Progenitor cell of endocrine pancreas (in vitro differentiated cells): ENCODE measurements around the gene METTL8. TPM values are rescaled to one million over a fixed set of nuclear protein-coding genes. Genes with fewer than 3 reads are reported as not detected.

Experiments
- DNase-seq: peaks from one replicate; pipeline ENCODE4 v3.0.0; 2021; ENCODE audit warnings: low spot score; ENCODE audit not compliant: unreplicated experiment
- H3K27ac Mint-ChIP-seq: 2 replicates; pipeline ENCODE4 v1.8.0; 2021; ENCODE audit warnings: mild to moderate bottlenecking, moderate library complexity, mixed read lengths
- H3K27me3 Mint-ChIP-seq: 2 replicates; pipeline ENCODE4 v1.8.0; 2021; ENCODE audit warnings: mixed read lengths
- H3K36me3 Mint-ChIP-seq: 2 replicates; pipeline ENCODE4 v1.8.0; 2022; ENCODE audit warnings: mixed read lengths; ENCODE audit not compliant: insufficient read depth
- H3K4me1 Mint-ChIP-seq: 2 replicates; pipeline ENCODE4 v1.8.0; 2021; ENCODE audit warnings: low read depth, mixed read lengths
- H3K4me3 Mint-ChIP-seq: 2 replicates; pipeline ENCODE4 v1.8.0; 2021; ENCODE audit warnings: low read depth, mild to moderate bottlenecking, moderate library complexity, mixed read lengths
- H3K9me3 Mint-ChIP-seq: 2 replicates; pipeline ENCODE4 v1.8.0; 2021; ENCODE audit warnings: low read depth, mixed read lengths
- CTCF ChIP-seq: fragments of 200-600 bp; sonication (generic); IDR thresholded peaks from one replicate; pipeline ENCODE4 v1.5.0; 2021; ENCODE audit warnings: antibody characterized with exemption, mild to moderate bottlenecking; ENCODE audit not compliant: unreplicated experiment
- total RNA-seq: library from RNA; stranded (reverse); gene quantifications from 2 replicates; pipeline ENCODE4 v1.2.1, GENCODE V29; 2021

The METTL8 gene
- total RNA-seq, 1 donor from 2014 or later: 26.9 TPM

GRCh38 chr2:171294608-171295007 lies 139.2 kb downstream of the METTL8 start:
- no peaks in the 10 kb centered on the region for H3K27me3 Mint-ChIP-seq
- H3K9me3 Mint-ChIP-seq: no peaks in the 10 kb centered on the region
- H3K27ac Mint-ChIP-seq: no peak overlapping the region
- no peaks in the 10 kb centered on the region for H3K36me3 Mint-ChIP-seq
- no peaks in the 10 kb centered on the region for H3K4me1 Mint-ChIP-seq
- no peak for TF ChIP-seq CTCF
- DNase-seq: no peak
- no peak overlapping the region for H3K4me3 Mint-ChIP-seq

DNA sequence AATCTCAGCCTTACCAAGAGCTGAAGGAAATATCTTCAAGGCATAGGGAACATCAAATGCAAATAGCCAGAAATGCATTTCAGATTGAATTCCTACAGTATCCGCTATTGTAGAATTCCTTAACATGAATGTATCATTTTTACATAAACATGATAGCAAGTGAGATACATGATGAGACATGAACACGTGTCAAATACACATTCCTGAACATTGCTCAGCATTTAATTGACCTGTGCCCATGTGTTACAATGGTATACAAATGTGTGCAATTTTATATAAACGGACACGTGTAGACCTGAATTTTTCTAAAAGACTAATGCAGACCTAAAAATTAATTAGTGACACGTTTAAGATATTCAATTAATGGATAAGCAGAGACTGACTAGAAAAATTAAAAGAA lies 140.1 kb downstream of the METTL8 start:
- no peak for DNase-seq
- Mint-ChIP-seq H3K4me3 (no peak overlapping the region), H3K9me3 (no peaks in the 10 kb centered on the region), H3K4me1 (no peaks in the 10 kb centered on the region), H3K27ac (no peak overlapping the region), H3K36me3 (no peaks in the 10 kb centered on the region), H3K27me3 (no peaks in the 10 kb centered on the region)
- no peak for TF ChIP-seq CTCF

DNA sequence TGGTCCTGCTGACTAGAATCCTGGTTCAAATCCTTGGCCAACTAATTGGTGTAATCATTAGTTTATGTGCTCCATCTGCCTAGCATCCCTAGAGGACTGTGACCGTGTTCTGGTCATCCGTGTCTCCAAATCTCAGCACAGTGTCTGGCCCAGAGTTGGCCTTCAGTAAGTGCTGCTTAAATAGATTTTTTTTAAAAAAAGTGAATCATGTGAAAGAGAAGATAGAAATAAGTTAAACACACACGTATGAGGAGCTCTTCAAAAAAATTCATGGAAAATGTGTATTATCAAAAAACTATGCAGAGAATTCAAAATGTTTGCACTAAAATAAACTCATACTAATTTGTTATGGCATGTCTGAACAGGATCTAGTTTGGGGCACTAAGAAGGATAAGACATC lies 143.8 kb downstream of the METTL8 start:
- TF ChIP-seq CTCF: no peak
- H3K4me1 Mint-ChIP-seq: peaks cover 3% of the 10 kb centered on the region
- DNase-seq: no peak
- no peak overlapping the region for H3K4me3 Mint-ChIP-seq
- H3K27ac Mint-ChIP-seq: no peak overlapping the region
- H3K36me3 Mint-ChIP-seq: no peaks in the 10 kb centered on the region
- no peaks in the 10 kb centered on the region for H3K9me3 Mint-ChIP-seq
- H3K27me3 Mint-ChIP-seq: no peaks in the 10 kb centered on the region

GRCh38 chr2:171289316-171289715 lies 144.5 kb downstream of the METTL8 start:
- H3K27ac Mint-ChIP-seq: no peak overlapping the region

DNA sequence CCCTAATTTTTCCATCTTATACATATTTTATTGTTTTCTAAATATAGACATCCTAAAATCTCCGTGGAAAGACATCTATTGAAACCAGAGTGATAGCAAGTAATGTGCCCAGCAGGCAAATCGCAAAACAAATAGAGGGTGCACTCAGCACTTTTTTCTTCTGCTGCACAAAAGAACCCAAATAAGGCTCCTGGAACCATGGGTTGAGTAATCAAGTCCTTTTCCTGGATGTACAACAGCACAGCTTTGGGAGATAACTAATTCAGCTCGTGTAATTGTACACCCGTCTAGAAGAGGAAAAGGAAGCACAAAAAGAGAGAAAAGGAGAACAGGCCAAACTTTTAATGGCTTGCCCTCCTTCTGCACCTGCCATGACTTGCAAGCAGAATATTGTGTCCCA lies 146.2 kb downstream of the METTL8 start:
- no peak overlapping the region for H3K27ac Mint-ChIP-seq
- H3K4me3 Mint-ChIP-seq: no peak overlapping the region
- TF ChIP-seq CTCF: no peak
- H3K9me3 Mint-ChIP-seq: no peaks in the 10 kb centered on the region
- H3K4me1 Mint-ChIP-seq: peaks cover 3% of the 10 kb centered on the region
- no peaks in the 10 kb centered on the region for H3K27me3 Mint-ChIP-seq
- DNase-seq: no peak
- no peaks in the 10 kb centered on the region for H3K36me3 Mint-ChIP-seq

More at GRCh38 chr2:171289316-171289715, 144.5 kb downstream of the METTL8 start:
- Mint-ChIP-seq H3K9me3 (no peaks in the 10 kb centered on the region), H3K27me3 (no peaks in the 10 kb centered on the region), H3K4me1 (peaks cover 3% of the 10 kb centered on the region), H3K4me3 (no peak overlapping the region), H3K36me3 (no peaks in the 10 kb centered on the region)
- no peak for TF ChIP-seq CTCF
- no peak for DNase-seq
